Superior temporal gyrus (tissue), 1 donor: ENCODE data around the gene TNFAIP8L1.
A peak's percentile ranks its signal among the peaks of the same experiment; 100 is the strongest.

Experiments used
- DNase-seq: peaks from one replicate; pipeline ENCODE4 v3.0.0-alpha.2; 2016; ENCODE audit errors: extremely low spot score

Gene TNFAIP8L1

DNA sequence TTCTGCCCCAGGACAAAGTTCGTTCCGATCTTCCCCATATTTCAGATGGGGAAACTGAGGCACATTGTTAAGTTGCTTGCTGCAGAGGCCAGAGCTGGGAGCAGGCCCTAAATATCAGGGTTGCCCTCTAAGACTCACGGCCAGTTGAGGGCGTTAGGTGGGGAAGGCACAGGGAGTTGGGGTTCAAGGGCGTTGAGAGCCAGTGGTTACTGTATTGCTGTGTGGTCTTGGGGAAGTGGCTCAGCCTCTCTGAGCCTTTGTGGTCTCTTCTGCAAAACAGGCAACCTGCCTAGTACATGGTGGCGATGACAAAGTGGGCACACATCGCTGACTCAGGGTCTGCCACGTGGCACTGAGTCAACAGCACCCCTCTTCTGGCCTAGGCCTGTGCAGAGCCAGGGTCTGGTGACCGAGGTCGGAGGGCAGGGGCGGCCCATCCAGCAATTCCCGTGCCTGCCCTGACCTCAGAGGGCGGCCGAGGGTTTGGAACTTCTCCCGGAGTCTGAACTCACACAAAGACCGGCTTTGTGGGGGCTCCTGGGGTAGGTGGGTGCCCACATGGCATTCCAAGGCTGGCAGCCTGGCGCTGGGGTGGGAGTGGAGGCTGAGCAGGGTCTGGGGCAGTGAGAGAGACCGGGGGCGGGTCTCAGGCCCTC is 10.2 kb downstream of the TNFAIP8L1 start:
- no peak for DNase-seq

DNA sequence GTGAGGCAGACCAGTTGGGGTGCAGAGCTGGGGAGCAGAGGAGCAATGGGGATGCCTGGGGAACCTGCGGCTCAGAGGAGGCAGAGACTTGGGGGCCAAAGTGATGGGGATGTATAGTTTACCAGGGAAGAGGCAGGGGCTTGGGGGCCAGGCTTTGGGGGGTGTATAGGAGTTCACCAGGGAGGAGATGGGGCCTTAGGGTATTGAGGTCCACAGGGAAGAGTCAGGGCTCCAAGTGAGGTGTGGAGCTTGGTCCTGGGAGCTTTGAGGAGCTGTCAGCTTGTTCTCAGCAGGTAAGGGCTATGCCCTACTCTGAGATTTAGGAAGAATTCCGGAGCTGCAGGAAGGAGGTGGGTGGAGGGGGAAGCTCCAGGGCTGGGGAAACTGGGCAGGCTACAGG is 10.8 kb downstream of the TNFAIP8L1 start:
- no peak for DNase-seq

DNA sequence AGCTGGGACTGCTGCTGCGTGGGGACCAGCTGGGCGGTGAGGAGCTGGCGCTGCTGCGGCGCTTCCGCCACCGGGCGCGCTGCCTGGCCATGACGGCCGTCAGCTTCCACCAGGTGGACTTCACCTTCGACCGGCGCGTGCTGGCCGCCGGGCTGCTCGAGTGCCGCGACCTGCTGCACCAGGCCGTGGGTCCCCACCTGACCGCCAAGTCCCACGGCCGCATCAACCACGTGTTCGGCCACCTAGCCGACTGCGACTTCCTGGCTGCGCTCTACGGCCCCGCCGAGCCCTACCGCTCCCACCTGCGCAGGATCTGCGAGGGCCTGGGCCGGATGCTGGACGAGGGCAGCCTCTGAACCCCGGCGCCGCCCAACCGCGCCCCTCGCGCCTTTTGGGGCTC is 12.8 kb downstream of the TNFAIP8L1 start:
- DNase-seq, result no peak

DNA sequence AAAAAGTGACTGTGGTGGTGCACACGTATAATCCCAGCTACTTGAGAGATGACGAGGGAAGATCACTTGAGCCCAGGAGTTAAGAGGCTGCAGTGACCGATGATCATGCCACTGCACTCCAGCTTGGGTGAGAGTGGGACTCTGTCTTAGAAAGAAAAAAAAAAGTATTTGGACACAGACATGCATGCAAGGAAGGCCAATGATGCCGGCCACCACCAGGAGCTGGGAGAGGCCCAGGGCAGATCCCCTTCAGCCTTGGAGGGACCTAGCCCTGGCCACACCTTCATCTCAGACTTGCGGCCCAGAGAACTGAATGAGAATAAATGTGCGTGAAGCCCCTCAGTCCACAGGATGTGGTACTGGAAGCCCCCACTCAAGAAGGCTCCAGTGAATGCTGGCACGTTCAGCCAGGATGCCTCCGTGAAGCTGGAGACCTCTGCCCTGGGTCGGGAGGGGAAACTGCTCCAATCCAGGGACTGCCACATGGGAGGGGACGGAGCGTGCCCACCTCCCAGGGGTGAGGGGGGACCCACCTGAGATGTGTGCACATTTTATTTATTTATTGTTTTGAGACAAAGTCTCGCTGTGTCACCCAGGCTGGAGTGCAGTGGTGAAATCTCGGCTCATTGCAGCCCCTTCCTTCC is 14.6 kb downstream of the TNFAIP8L1 start:
- no peak for DNase-seq

DNA sequence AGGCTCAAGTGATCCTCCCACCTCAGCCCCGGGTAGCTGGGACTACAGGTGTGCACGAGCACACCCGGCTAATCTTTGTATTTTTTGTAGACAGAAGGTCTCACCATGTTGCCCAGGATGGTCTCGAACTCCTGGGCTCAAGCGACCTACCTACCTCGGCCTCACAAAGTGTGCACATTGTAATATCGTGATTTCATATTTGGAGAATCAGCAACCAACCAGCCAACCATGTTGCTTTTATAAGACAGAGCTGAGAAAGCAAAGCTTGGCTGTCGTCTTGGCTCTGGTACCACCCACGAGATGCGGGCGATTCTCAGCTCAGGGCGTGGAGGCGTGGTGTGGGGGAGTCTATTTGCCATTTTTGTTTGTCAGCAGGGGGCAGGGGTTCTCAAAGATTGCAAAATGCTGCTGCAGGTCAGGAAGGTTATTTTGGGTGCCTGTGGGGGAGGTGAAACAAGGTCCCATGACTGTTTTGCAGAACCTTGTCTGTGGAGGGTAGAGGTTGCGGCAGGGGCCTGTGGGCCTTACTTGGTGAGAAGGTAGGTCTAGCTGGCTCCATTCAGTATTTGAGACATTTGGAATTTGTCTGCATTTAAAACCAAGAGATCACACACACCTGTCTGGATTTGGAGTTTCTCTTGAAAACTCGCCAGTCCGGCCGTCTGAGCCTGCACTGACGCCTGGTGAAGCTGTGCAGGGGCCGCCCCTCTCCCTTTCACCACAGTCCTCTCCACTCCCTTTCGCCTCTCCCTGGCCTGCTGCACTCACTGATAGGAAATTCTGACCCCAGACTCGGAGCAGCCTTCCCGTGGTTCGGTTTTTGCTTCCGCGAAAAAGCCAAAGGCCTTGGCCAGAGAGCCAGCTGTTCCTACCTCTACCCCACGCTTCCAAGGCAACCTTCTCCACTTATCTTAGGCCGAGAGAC is 15.4 kb downstream of the TNFAIP8L1 start:
- DNase-seq, result no peak

DNA sequence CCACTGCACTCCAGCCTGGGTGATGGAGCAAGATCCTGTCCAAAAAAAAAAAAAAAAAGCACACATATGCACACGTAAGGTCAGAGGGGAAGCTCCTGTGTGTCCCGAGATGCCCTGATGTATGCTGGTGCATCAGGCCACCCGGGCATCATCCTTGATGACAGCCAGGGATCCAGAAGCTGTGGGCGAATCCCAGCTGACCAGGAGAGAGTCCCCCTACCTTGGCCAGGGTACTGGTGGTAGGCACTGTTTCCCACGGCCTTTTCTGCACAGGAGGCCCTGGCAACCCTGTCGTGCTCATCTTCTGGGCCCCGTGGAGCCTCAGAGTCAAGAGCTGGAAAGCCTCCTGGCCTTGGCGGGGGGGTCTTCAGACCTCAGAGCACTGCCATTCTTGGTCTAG is 16.8 kb downstream of the TNFAIP8L1 start:
- no peak for DNase-seq

DNA sequence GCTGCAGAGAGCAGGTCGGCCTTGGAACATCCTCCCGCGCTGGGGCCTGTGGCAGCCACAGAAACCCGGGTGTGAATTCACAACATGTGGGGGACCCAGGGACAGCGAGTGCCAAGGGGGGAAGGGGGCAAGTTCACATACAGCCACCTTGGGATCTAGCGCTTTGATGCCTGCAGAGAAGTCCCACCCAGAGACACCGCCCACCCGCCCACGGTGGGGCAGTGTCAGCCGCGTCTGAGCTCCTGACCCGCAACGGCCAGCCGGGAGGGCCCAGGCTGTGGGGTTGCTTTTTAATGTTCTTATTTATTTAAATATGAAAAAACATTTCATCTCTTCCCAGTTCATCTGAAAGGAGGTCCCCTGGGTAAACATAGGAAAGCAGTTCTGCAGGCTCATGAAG is 17.9 kb downstream of the TNFAIP8L1 start:
- no peak for DNase-seq

DNA sequence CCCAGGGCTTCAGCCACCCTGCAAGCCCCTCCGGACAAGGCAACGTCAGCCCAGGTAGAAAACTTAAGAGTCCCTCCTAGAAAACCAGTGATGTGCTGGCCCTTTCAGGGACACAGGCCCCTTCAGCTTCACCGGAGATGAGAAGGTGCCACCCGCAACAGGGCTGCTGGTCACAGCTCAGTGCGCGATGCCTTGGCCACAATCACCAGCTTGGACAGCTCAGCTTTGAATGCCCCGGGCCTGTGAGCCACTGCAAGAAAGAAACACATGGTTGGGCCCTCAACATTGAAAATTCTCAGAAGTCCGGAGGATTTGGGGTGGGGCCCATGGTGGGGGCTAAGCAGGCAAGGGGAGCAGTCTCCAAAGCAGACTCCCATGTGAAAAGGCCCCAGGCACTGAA is 18.5 kb downstream of the TNFAIP8L1 start:
- no peak for DNase-seq

DNA sequence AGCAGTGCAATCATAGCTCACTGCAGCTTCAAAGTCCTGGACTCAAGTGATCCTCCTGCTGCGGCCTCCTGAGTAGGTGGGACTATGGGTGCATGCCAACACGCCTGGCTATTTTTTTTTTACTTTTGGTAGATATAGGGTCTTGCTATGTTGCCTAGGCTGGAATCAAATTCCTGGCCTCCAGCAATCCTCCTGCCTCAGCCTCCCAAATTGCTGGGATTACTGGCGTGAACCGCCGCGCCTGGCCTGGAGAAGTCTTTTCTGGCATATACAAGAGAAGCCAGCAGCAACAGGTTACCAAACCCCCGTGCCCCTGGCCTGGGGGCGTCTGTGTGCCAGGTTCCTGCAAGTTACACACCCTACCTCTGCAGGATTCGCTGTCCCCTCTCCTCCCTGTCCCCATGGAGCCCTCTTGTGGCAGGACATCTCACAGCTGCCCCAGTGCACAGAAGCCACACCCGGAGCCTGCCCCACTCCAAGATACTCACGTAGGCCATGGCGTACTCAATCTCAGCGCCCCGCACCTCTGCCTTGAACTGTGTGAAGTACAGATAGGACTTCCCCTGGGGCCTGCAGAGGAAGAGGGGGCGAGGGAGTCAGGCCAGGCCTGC is 21.0 kb downstream of the TNFAIP8L1 start:
- DNase-seq, result no peak

DNA sequence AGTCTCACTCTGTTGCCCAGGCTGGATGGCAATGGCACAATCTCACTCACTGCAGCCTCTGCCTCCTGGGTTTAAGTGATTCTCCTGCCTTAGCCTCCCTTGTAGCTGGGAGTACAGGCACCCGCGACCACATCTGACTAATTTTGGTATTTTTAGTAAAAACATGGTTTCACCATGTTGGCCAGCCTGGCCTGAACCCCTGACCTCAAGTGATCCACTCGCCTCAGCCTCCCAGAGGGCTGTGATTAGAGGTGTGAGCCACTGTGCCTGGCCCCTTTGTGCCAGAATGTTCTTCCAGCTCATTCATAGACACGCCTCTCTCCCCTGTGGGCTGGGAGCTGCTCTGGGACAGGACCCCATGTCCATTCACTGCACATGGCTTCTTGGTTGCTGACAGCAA is 21.7 kb downstream of the TNFAIP8L1 start:
- no peak for DNase-seq

DNA sequence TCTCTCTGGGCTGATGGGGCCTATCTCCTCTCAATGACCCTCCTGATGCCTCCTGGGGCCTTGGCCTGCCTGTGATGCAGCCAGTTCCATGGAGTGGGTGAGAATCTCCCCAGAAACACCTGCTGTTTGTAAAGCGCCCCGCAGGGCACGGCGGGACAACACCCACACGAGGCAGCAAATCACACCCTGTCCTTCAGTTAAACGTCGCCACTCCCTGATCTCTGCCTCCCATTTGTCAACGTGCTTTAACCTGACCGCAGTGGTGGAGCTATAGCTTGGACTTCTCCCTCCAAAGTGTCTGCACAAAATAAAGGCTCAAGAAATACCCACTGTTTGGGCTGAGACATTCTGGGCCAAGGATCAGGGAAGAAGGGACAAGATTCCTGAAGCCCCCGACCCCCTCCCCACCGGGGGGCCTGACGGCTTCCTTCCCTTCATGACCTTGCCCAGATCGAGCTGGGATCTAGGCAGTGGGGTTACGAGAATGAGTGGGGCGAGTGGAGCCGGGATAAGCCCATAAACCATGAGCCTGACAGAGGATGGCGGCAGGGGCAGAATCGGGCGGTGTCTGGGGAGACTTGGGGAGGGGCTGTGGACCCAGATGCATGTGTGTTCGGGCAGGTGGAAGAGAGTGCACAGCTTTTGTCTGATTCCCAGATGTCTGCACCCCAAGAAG is 22.8 kb downstream of the TNFAIP8L1 start:
- DNase-seq, result no peak

DNA sequence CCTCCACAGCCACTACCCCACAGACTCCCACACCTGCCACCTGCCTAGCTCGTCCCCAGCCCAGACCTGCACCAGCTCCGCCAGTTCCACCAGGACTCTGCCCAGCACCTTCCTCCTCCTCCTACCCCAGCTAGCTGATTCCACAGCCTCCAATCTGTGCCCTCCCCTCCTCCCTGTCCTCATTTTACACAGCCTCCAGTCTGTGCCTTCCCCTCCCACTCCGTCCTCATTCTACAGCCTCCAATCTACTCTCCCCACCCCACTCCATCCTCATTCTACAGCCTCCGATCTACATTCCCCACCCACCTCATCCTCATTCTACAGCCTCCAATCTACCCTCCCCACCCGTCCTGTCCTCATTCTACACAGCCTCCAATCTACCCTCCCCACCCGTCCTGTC is 23.5 kb downstream of the TNFAIP8L1 start:
- no peak for DNase-seq

DNA sequence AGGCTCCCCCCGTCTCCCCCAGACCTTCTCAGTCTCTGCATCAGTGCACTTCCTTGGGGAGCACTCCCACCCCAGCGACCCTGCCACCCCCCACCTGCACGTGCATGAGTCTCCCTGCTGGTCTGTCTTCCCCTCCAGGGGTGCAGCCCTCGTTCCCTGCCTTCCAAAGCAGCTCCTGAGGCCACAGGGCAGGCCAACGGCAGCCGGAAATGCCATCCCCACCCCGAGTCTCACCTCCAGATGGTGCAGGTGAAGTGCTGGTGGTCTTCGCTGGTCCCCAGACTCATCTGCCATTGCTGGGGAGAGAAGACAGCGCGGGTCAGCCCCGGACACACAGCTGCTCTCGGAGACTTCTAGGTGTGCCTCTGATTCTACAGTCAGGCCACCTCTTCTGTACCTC is 25.3 kb downstream of the TNFAIP8L1 start:
- DNase-seq, result no peak

DNA sequence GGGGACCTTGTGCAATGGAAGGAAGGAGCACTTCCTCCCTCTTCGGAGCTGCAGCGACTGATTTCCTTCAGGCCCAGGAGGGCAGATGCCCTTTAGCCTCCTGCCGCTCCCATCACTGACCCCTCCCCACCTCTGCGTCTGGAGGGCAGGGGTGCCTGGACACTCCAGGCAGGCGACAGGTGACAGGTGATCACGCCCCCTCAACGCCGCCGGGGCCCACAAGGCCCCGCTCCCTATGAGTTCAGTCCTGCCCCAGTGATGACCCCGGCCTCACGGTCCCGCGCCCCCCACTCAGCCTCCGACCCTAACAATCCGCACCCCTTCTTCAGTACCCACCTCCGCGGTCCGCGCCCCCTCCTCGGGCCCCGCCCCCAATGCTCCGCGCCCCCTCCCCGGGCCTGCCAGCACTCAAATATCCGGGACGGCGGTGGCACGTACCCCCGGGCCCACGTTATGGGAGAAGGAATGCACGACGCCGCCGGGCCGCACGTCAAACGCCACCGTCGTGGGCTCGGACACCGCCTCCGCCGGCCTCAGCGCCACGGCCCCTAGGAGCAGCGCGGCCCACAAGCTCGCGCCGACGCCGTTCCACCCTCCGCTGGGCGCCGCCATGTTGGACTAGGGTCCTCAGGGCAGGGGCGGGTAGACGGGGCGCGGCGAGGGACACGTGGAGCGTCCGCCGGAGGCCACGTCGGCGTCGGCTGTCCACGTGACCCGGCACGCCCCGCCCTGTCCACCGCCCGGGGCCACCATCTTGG is 30.6 kb downstream of the TNFAIP8L1 start, which contains the start of gene MYDGF:
MYDGF (minus strand) TSS at position 620 of the 758 bp plus-strand sequence; CDS start at position 612, 8 bp downstream.
- peak; percentile 85 for DNase-seq

DNA sequence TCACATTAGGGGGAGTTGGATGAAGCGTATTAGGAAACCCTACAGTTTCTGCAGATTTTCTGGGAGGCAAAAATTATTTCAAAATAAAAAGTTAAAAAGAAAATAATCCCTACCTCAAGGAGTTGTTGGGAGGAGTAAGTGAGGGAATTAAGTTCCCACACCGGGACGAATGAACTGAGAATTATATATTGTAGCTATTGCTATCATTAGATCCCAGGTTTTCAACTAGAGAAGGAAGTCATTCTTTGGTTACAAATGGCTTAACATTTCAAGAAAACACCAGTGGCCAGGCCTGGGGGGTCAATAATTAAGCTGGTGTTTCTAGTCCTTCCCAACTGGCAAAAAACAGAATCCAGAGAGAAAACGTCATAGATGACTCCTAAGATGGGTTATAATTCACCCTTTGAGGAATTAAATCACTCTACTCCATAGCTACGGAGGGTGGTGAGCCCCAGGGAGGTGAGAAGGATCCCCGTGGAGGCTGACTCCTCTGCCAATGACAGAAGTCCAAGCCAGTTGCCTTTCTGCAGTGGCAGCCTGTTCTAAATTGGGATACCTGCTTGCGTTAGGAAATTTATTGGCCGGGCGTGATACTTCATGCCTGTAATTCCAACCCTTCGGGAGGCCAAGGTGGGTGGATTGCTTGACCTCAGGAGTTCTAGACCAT is 32.0 kb downstream of the TNFAIP8L1 start:
- DNase-seq, result peak; percentile 16

DNA sequence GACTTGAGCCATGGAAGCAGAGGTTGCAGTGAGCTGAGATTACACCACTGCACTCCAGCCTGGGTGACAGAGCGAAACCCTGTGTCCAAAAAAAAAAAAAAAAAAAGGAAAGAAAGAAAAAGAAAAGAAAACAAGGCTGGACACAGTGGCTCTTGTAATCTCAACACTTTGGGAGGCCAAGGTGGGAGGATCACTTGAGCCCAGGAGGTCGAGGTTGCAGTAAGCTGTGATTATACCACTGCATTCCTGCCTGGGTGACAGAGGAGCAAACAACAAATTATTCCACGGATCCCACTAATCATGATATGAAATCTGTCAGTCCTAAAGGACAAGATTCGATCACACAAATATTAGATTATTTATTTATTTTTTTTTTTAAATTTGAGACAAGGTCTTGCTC is 33.9 kb downstream of the TNFAIP8L1 start:
- DNase-seq, result no peak

DNA sequence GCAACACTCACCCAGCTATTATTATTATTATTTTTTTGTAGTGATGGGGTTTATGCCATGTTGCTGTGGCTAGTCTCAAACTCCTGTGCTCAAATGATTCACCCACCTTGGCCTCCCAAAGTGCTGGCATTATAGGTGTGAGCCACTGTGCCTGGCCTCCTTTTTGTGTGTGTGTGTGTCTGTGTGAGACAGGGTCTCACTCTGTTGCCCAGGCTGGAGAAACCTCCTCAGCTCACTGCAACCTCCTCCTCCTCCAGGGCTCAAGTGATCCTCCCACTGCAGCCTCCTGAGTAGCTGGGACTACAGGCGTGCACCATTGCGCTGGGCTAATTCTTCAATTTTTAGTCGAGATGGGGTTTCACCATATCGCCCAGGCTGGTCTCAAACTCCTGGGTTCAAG is 34.4 kb downstream of the TNFAIP8L1 start:
- no peak for DNase-seq

DNA sequence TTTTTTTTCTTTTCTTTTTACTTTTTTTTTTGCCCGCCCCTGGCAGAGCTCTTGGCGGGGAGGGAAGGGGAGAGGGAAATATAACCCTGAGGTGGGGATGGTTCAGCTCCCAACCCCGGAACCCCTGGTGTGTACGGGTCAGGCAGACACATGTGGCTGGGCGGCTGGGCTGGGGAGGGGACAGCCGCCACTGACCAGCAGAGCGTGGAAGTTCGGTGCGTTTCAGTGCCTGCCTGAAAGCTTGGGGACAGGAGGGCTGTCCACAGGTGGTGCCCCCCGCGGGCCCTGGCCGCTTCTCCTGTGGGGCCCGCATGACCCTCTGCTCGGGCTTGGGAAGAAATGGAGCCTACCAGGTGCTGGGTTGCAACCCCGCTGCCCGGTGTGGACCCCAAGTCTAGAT is 36.0 kb downstream of the TNFAIP8L1 start:
- no peak for DNase-seq

DNA sequence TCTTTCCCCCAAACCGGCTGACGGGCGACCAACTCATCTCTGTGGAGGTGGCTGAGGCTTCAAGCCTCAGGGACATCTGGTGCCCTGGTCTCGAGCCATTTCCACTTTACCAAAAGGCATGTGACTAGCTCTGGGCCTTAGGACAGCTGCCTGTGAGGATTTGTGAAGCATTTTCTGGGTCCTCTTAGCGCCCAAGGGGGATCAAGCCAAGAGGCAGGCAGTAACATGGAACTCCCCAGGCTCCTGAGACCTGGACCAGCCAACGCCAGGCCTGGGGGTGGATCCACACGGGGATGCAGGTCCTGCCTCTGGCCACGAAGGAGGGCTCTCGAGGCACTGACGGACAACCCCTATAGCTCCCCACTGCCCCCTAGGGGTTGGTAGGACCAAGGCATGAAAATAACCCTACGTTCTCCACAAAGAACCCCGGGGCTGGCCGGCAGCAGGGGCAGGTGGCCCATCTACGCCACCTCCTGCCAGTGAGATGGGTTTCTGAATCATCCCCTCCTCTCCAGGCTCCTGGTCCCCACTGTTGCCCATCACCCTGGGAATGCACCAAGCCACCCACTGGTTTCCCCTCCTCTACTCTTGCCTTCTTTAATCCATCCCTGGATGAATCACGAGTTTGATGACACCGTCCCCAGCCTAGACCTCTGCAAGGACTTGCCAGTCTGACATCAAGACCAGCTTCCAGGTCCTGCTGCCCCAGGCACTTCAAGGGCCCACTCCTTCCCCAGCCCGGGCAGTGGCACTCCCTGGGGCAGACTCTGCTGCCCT is 37.8 kb downstream of the TNFAIP8L1 start:
- DNase-seq, result peak; percentile 28
